Neural cell (in vitro differentiated cells): ENCODE results near the gene CADM4.

Experiments used
- CTCF ChIP-seq: fragments of 450-650 bp; IDR thresholded peaks from 2 replicates; pipeline ENCODE4 v1.5.1; 2014; ENCODE audit warnings: antibody characterized with exemption, mild to moderate bottlenecking, moderate library complexity; ENCODE audit not compliant: poor library complexity, severe bottlenecking
- EP300 ChIP-seq: fragments of 450-650 bp; conservative IDR thresholded peaks from 2 replicates; pipeline ENCODE4 v1.6.1; 2014; ENCODE audit warnings: antibody characterized with exemption, mild to moderate bottlenecking, moderate library complexity; ENCODE audit not compliant: poor library complexity, severe bottlenecking
- EZH2 ChIP-seq: fragments of 200-600, 300-800 bp; shearing (Covaris generic), sonication (generic); IDR thresholded peaks from 2 replicates; pipeline ENCODE4 v1.6.1; 2014; ENCODE audit warnings: antibody characterized with exemption, low read length, borderline replicate concordance, mild to moderate bottlenecking; ENCODE audit not compliant: insufficient read depth, poor library complexity, severe bottlenecking
- POLR2AphosphoS5 ChIP-seq: IDR thresholded peaks from 2 replicates; pipeline ENCODE4 v1.6.1; 2012
- REST ChIP-seq: IDR thresholded peaks from 2 replicates; pipeline ENCODE4 v1.6.1; 2012; ENCODE audit warnings: borderline replicate concordance
- TAF1 ChIP-seq: IDR thresholded peaks from 2 replicates; pipeline ENCODE4 v1.6.1; 2012; ENCODE audit warnings: low read depth

GRCh38 chr19:43638214-43638994, 1.2 kb downstream of the CADM4 start:
- no peak for TF ChIP-seq REST
- TF ChIP-seq CTCF, result no peak
- no peak for TF ChIP-seq POLR2AphosphoS5
- no peak for TF ChIP-seq EP300
- no peak for TF ChIP-seq EZH2
- TF ChIP-seq TAF1, result no peak
